K562 (cell line): ENCODE measurements around the gene SAPCD1. TPM values are rescaled to one million over a fixed set of nuclear protein-coding genes. Genes with fewer than 3 reads are reported as not detected.

Experiments
- CAMTA2 ChIP-seq: fragments of 250-450 bp; sonication (Bioruptor Pico); conservative IDR thresholded peaks from 2 replicates; pipeline ENCODE4 v1.5.1; 2022
- E4F1 ChIP-seq: fragments of 250-450 bp; sonication (Bioruptor Pico); IDR thresholded peaks from 2 replicates; pipeline ENCODE4 v1.5.0; 2021; ENCODE audit warnings: mild to moderate bottlenecking, borderline replicate concordance
- LEF1 ChIP-seq: fragments of 450-650 bp; IDR thresholded peaks from 2 replicates; pipeline ENCODE4 v1.6.1; 2016; ENCODE audit warnings: mild to moderate bottlenecking
- MCM3 ChIP-seq: fragments of 450-650 bp; IDR thresholded peaks from 2 replicates; pipeline ENCODE4 v1.6.1; 2016
- MYNN ChIP-seq, 2 experiments: sonication (generic); formaldehyde crosslinking in 1 of 2; IDR thresholded peaks; 2 replicates each; pipeline versions ENCODE4 v1.5.0 to v1.6.1; 2016 to 2020; ENCODE audit warnings: antibody characterized with exemption in 1 of 2, missing genetic modification reagents in 1 of 2
- NFXL1 ChIP-seq: fragments of 450-650 bp; formaldehyde crosslinking; IDR thresholded peaks from 2 replicates; pipeline ENCODE4 v1.4.0; 2021; ENCODE audit warnings: mild to moderate bottlenecking
- POLR2G ChIP-seq: fragments of 200-400 bp; formaldehyde crosslinking; IDR thresholded peaks from 2 replicates; pipeline ENCODE4 v1.6.1; 2017; ENCODE audit warnings: low read depth, mild to moderate bottlenecking, antibody characterized with exemption, low read length, moderate library complexity
- STAT5A ChIP-seq: IDR thresholded peaks from 2 replicates; pipeline ENCODE4 v1.6.1; 2012; ENCODE audit warnings: low read length, inconsistent platforms, borderline replicate concordance
- TCFL5 ChIP-seq: fragments of 250-450 bp; sonication (Bioruptor Pico); conservative IDR thresholded peaks from 2 replicates; pipeline ENCODE4 v1.6.1; 2021; ENCODE audit warnings: mild to moderate bottlenecking, moderate library complexity, matching md5 sums
- USF1 ChIP-seq: sonication (generic); formaldehyde crosslinking; IDR thresholded peaks from 2 replicates; pipeline ENCODE4 v1.9.0; 2022; ENCODE audit warnings: mild to moderate bottlenecking, missing genetic modification reagents
- XRCC5 ChIP-seq: fragments of 200-400 bp; formaldehyde crosslinking; IDR thresholded peaks from 2 replicates; pipeline ENCODE4 v1.6.1; 2017; ENCODE audit warnings: low read depth, mild to moderate bottlenecking, low read length
- ZFP36 ChIP-seq: fragments of 150-350 bp; IDR thresholded peaks from 2 replicates; pipeline ENCODE4 v1.6.1; 2018; ENCODE audit warnings: low read length, low read depth; ENCODE audit not compliant: partially characterized antibody
- ZFPM2 ChIP-seq: fragments of 250-450 bp; sonication (Bioruptor Pico); IDR thresholded peaks from 2 replicates; pipeline ENCODE4 v1.5.1; 2022; ENCODE audit warnings: mild to moderate bottlenecking
- ZNF41 ChIP-seq: fragments of 250-450 bp; sonication (Bioruptor Pico); conservative IDR thresholded peaks from 2 replicates; pipeline ENCODE4 v1.4.0; 2020; ENCODE audit warnings: mild to moderate bottlenecking
- ZNF592 ChIP-seq: fragments of 450-650 bp; IDR thresholded peaks from 2 replicates; pipeline ENCODE4 v1.6.1; 2017; ENCODE audit warnings: antibody characterized with exemption, mild to moderate bottlenecking
- polyA plus RNA-seq, 8 experiments: library from polyadenylated mRNA; depleted of rRNA in 4 of 8; stranded (reverse) in 5 of 8; unstranded in 3 of 8; fragments of >200 nt; fragmentation: Nextera tagmentation in 2 of 8; fragmentation: Illumina TruSeq in 1 of 8; extraction: Ambion mirVana in 2 of 8; extraction: Trizol in 1 of 8; gene quantifications; 2 replicates each; pipeline versions ENCODE4 v1.2.1 to v1.2.3, GENCODE V29; 2011 to 2014; ENCODE audit warnings: inconsistent platforms in 1 of 8, missing spikeins in 1 of 8
- total RNA-seq, 7 experiments: library from RNA; depleted of rRNA in 6 of 7; stranded (reverse); fragments of >200 nt in 6 of 7; fragmentation: Illumina TruSeq in 2 of 7; extraction: Trizol in 2 of 7; gene quantifications; 2 replicates each; pipeline versions ENCODE4 v1.2.1 to v1.2.3, GENCODE V29; 2011 to 2021; ENCODE audit warnings: low replicate concordance in 1 of 7
- TF ChIP-seq, protein P1 (sequence below), 3 experiments: IDR thresholded peaks in 2 of 3; conservative IDR thresholded peaks in 1 of 3; 2 replicates each; pipeline ENCODE4 v1.5.1; 2011 to 2012; ENCODE audit warnings: low read length in 3 of 3, mild to moderate bottlenecking in 3 of 3, control low read depth in 2 of 3, improper control_type of control experiment in 1 of 3, inconsistent platforms in 1 of 3, low read depth in 1 of 3, mixed read lengths in 1 of 3, moderate library complexity in 1 of 3; ENCODE audit not compliant: insufficient read depth in 2 of 3
- TF ChIP-seq, protein P2 (sequence below): sonication (generic); formaldehyde crosslinking; IDR thresholded peaks from 2 replicates; pipeline ENCODE4 v1.8.1; 2023; ENCODE audit warnings: mild to moderate bottlenecking, missing genetic modification reagents

SAPCD1 gene
- total and polyA plus RNA-seq, 9 of the 15 experiments (the other 6 are each of a cell fraction or from before 2014, with no cell fraction given), result 2.6 to 30.2 (median 7.4) TPM

GRCh38 chr6:31729515-31729978 lies 32.9 kb upstream of the SAPCD1 start (continued):
- TF ChIP-seq, protein P1, sequence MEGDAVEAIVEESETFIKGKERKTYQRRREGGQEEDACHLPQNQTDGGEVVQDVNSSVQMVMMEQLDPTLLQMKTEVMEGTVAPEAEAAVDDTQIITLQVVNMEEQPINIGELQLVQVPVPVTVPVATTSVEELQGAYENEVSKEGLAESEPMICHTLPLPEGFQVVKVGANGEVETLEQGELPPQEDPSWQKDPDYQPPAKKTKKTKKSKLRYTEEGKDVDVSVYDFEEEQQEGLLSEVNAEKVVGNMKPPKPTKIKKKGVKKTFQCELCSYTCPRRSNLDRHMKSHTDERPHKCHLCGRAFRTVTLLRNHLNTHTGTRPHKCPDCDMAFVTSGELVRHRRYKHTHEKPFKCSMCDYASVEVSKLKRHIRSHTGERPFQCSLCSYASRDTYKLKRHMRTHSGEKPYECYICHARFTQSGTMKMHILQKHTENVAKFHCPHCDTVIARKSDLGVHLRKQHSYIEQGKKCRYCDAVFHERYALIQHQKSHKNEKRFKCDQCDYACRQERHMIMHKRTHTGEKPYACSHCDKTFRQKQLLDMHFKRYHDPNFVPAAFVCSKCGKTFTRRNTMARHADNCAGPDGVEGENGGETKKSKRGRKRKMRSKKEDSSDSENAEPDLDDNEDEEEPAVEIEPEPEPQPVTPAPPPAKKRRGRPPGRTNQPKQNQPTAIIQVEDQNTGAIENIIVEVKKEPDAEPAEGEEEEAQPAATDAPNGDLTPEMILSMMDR (IDR thresholded peaks at IDR 0.05 in 2 of 3, conservative IDR thresholded peaks at IDR 0.05 in 1 of 3; ENCODE audit: insufficient read depth in 2 of 3, low read depth in 1 of 3, low read length in 3 of 3), result peak; percentile 12 to 99 (median 95); a peak in 5 of 6 replicates
- TF ChIP-seq, protein P2, sequence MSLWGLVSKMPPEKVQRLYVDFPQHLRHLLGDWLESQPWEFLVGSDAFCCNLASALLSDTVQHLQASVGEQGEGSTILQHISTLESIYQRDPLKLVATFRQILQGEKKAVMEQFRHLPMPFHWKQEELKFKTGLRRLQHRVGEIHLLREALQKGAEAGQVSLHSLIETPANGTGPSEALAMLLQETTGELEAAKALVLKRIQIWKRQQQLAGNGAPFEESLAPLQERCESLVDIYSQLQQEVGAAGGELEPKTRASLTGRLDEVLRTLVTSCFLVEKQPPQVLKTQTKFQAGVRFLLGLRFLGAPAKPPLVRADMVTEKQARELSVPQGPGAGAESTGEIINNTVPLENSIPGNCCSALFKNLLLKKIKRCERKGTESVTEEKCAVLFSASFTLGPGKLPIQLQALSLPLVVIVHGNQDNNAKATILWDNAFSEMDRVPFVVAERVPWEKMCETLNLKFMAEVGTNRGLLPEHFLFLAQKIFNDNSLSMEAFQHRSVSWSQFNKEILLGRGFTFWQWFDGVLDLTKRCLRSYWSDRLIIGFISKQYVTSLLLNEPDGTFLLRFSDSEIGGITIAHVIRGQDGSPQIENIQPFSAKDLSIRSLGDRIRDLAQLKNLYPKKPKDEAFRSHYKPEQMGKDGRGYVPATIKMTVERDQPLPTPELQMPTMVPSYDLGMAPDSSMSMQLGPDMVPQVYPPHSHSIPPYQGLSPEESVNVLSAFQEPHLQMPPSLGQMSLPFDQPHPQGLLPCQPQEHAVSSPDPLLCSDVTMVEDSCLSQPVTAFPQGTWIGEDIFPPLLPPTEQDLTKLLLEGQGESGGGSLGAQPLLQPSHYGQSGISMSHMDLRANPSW (CRISPR knock-in tag), result no peak
- TF ChIP-seq MYNN (IDR thresholded peaks at IDR 0.05) (no peak), MYNN (CRISPR knock-in tag; IDR thresholded peaks at IDR 0.05) (no peak), USF1 (CRISPR knock-in tag) (peak; percentile 74), LEF1 (no peak), MCM3 (no peak), ZNF41 (CRISPR knock-in tag) (no peak), ZFP36 (peak; percentile 1), CAMTA2 (no peak), NFXL1 (CRISPR knock-in tag) (no peak), E4F1 (CRISPR knock-in tag) (no peak), TCFL5 (CRISPR knock-in tag) (no peak), XRCC5 (peak; percentile 95), STAT5A (no peak; the same call in 1 of the 2 replicates), ZNF592 (no peak), POLR2G (peak; percentile 30; the same call in 1 of the 2 replicates), ZFPM2 (CRISPR knock-in tag) (no peak)
